ENCODE measurements around the gene BRF1. TPM values are rescaled to one million over a fixed set of nuclear protein-coding genes. Genes with fewer than 3 reads are reported as not detected.

The BRF1 gene
- total RNA-seq, 1 experiment from 2014 or later, result 50.2 TPM

DNA sequence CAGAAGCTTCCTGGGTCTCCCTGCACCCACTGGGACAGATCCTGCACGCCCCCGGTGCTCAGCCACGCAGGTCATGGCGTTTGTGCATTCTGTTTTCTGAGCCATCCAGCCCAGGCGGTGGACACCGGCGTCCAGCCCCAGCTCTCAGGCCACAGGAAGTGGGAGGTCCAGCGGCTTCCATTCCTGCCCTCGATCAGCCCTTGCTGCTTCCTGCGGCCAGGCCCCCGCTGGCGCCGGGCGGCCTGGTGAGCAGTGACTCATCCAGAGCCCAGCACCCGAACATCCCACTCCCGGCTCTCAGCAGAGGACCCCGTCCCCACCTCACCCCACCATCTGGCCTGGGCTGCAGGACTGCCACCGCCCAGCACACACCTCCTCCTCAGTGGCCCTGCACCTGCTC, 101.7 kb downstream of the BRF1 start:
- DNase-seq (ENCODE audit: low spot score), result no peak

DNA sequence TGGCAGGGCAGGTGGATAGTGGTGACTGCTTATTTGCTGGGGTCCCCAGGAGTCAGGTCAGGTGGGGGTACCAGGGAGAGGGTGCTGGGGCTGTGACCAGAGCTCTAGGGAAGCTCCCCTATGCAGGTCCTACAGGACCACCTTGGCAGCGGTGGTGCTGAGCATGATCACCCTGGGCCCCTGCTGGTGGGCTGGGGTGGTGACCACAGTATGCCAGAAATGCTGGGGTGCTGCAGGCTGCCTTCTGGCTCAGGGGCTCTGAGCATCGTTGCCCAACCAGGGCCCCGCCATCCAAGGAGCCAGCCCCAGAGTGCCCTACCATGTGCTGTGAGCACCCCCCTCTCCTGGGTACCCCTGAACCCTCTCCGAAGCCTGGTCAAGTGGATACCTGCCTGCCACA, 102.2 kb downstream of the BRF1 start:
- no peak for DNase-seq (ENCODE audit: low spot score)

DNA sequence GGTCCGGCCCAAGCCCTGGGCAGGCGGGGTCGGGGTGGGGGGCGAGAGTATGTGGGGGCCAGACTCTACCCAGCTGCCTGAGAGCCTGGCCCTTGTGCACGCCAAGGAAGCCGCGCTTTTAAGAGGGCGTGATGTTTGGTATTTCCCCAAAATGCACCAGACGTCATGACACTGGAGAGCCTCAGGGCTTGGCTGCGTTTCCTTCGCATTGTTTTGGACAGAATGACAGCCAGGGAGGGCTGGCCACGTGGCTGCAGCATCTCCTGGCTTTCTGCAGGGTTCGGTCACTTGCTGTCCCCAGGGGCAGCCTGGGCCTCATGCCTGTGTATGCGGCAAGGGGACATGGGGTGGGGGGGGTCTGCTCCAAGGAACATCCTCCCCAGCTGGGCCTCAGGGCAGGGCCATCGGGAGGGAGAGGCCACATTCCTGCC, 103.6 kb downstream of the BRF1 start:
- DNase-seq (ENCODE audit: low spot score), result no peak

DNA sequence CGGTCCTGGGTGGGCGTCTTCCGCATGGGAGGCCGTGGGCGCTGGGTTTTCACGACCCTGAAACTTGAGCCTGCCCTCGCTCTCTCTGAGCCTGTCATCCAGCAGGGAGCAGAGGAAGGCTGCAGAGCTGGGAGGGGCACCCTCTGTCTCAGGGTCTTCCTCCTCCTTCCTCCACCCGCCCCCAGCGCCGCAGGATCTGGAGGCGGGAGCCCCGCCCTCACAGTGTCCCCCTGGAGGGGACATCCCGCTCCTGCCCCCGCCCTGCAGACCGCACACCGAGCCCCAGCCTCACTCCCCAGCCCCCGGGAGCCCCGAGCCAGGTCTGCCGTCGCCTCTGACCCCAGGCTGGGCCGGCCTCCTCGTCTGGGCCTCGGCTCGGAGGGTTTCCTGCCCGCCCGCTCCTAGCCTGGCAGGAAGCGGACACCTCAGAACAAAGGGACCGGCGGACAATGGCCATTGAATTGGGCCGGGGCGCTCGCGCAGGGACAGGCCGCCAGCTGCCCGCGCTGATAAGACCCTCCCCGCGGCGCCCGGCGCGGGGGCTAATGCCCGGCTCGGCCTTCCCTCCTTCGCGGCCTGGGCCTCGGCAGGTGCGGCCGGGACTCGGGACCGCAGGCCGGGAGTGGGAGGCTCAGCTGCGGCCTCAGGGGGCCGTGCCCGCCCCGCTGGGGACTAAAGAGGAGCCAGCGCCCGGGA, 104.4 kb downstream of the BRF1 start:
- no peak for DNase-seq (ENCODE audit: low spot score)

DNA sequence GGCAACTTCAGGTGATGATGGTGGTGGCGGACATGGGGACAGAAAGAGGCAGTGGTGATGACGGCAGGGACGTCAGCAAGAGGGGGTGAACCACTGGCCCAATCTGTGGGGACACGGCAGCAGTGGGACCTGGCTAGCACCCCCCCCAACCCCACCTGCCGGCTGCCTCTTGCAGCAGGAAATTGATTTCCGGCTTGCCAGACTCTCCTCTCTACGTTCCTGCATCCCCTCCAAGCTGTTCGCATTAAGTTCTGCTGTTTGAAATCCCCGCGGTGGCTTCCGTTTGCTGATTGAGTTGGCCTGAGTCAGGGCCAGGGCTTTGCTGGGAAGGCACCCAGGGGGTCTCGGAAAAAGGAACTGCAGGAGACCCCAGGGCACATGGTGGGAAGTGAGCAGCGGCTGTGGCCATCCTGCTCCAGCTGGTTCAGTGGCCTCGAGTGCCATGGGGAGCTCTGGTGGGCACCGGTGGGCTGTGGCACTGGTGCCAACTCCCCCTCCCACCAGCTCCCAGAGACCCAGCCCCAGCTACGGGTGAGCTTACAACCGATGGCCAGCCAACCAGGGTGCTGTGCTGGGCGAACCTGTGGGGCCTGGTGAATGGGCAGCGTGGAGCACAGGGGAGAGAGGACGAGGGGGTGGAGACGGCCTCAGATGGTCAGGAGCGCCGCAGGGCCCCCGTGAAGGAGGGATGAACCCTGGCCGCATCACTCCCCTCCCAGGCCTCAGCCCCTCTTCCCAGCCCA, 105.1 kb downstream of the BRF1 start:
- DNase-seq (ENCODE audit: low spot score), result no peak

DNA sequence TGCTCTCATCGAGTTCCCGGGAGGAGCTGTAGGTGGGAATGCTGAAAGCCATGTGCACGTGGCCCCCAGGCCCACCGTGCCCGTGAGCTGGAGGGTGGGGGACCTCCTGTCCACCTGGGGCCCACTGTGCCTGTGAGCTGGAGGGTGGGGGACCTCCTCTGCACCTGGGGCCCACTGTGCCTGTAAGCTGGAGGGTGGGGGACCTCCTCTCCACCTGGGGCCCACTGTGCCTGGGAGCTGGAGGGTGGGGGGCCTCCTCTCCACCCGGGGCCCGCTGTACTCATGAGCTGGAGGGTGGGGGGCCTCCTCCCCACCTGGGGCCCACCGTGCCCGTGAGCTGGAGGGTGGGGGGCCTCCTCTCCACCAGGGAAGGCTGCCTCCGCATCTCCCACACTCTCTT, 105.8 kb downstream of the BRF1 start:
- DNase-seq (ENCODE audit: low spot score), result no peak

DNA sequence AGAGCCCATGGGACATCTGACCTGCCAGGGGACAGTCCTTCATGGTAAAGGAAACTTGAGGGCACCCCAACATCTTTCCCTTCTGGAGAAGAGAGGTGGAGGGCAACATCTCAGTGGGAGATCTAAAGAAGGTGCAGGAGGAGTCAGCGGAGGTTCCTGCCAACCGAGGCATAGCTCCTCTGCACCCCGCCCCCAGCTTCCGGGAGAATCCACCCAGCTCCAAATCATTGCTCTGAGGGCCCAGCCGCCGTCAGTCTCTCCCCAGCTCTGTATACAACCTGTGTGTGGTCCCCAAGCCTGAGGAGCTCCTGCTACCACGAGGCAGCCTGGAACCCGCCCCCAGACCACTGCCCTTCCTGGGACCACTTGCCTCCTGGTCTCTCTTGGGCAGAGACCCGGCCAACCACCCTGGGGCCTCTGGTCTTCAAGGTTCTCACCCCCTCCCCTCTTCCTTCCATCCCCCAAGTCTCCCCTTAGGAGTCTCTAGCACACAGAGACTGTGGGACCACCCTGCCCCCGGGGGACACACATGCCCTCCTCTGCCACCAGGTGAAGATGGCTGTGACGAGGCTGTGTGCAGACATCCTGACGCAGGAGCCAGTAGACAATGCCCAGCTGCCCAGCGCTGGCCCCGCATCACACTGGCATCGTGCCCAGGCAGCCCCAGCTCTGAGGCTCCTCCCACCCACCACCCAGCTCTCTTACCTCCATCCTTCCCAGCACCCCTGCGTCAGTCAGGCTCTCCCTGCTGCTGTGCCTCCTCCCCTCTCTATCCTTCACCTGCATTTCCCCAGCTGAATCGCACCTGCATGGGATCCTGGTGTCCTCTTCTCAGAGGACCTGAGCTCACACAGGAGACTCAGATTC, 106.7 kb downstream of the BRF1 start:
- DNase-seq (ENCODE audit: low spot score), result peak; percentile 54

DNA sequence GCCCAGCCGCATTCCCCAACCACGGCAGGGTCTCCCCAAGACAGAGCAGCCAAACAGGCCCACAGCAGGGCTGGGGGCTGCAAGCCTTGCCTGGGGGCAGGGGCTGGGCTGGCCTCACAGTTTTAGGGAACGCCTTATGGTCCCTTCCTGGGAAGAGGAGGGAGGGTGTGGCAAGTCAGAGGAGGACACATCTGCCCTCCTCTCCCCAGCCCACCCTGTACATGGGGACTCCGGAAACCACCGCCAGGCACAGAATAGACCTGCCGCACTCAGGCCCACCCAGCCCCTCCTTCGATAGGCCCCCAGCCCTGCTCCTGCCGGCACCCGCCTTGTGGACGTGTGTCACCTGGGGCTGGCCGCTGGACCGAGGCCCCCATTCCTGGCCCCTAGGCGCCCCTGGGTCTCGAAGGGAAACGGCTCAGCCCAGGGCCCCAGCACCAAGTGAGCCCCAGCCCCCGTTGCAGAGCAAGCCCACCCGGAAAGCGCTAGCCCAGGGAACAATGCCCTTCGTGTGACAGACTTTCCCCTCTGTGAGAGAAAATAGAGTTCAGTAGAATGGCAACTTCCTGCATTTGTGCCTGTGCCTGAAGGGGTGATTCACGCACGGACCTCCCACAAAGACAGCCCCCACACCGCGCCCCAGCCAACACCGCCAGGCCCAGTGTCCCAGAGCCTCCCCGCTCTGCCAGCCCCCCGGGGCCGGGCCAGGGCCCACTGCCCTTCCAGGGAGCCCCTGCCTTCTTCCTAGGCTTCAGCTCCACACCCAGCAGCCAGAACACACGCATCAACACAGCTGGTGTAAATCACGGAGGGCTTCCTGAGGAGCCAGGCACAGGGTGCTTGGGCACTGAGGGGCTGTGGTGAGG, 107.7 kb downstream of the BRF1 start:
- DNase-seq (ENCODE audit: low spot score), result no peak

DNA sequence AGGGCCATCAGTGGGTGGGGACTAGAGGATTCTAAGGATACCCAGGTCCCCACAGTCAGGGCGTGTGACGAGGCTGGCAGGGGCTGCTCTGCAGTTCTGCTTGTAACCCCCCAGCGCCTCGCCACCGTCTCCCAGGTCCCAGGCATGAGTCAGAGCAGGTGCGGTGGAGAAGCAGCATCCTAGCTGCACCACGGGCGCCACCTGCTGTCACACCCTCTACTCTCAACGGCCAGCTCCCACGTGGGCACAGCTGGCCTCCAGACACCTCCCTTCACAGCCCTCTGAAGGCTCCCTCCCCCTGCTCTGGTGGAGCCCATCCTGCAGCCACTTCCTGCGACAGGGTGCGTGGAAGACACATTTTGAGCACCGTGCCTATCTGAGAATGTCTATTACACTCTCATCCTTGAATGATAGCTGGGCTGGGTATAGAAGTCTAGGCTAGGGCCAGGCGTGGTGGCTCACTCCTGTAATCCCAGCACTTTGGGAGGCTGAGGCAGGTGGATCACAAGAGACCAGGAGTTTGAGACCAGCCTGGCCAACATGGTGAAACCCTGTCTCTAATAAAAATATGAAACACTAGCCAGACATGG, 112.8 kb downstream of the BRF1 start:
- DNase-seq (ENCODE audit: low spot score), result no peak

DNA sequence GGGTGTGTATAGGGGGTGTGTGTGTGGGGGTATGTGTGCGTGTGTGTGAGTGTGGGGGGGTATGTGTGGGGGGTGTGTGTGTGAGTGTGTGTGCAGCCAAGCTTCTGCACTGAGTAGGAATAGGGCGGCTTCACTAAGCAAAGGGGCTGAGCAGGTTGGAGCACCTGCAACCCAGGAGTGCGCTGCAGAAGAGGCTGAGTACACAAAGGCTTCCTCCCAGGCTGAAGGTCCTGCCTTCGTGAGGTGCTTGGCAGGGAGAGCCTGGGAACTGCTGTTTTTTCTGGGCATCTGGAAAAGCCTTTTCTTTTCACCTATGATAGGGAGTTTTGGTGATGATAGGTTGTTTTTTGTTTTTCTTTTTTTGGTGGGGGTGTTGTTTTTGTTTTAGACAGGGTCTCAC, 113.7 kb downstream of the BRF1 start:
- DNase-seq (ENCODE audit: low spot score), result no peak

DNA sequence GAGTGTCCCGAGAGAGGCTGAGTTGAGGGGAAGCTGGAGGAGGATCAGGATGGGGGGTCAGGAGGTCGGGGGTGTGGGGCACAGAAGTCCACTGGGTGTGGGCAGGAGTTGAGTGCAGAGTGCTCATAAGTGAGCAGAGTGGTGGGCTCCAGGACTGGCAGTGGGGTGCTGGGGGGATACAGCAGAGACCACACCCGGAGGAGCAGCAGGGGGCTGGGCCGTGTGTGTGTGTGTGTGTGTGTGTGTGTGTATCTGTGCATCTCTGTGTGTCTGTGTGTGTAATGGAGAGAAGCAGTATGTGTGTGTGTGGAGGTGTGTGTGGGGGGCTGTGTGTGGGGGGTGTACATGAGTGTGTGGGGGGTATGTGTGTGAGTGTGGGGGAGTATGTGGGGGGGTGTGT, 114.8 kb downstream of the BRF1 start:
- no peak for DNase-seq (ENCODE audit: low spot score)

DNA sequence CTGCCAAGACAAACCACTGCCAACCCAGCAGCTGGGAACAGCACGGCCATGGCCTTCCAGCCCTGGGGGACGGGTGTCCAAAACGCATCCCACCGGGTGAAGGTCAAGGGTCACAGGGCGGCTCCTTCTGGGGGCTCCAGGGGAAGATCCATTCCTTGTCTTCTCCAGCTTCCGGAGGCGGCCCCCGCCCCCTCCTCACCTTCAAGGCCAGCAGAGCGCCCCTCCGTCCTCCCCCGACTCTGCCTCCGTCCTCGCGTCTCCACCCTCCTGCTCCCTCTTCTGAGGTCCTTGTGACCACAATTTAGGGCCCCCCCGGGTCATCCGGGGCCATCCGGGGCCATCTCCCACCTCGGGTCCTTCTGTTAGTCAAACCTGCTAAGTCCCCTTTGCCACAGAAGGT, 115.8 kb downstream of the BRF1 start:
- no peak for DNase-seq (ENCODE audit: low spot score)

DNA sequence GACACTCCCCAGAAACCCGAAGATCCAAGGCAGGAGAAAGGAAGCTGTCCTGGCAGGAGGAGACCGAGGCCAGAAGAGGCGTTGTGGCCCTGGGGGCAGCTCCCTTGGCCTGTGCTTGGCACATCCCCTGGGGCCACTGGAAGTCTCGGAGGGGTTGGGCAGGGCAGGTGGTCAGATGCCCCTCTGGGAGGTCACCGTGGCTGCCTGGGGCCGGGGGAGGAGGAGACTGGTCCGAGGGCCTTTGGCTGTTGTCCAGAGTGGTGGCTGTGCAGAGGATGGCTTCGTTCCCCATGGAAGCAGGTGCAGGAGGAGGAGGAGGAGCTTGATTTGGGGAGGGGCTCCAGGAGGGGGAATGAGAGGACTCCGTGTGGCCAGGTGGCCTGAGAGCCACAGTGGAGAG, 116.3 kb downstream of the BRF1 start:
- no peak for DNase-seq (ENCODE audit: low spot score)

DNA sequence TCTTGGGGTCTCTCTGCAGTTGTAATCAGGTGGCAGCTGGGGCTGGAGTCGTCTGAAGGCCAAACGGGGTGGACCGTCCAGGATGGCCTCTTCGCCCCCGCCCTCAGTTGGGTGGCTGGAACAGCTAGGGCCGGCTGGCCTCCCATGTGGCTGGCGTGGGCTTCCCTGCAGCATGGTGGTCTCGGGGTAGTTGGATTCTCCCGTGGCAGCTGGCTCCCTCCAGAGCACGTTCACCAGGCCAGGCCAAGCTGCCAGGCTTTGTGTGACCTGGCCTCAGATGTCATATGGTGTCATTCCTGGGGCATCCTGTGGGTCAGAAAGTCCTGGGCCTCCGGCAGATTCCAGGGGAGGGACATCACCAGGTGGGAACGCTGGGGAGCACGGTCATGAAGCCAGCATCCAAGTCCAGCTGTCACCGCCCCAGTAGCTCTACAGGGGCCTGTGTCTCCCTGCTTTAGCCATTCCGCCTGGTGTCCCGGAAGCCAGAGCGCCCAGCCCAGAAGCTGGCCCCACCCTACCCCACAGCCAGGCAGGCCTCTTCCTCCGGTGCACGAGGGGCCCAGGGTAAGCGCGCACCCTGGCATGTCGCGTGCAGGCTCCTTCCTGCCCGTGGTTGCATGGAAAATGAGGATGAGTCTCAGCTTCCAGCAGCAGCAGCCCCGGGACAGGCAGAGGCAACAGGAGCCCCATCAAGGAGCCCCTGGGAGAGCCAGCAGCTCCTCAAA, 118.3 kb downstream of the BRF1 start:
- no peak for DNase-seq (ENCODE audit: low spot score)

DNA sequence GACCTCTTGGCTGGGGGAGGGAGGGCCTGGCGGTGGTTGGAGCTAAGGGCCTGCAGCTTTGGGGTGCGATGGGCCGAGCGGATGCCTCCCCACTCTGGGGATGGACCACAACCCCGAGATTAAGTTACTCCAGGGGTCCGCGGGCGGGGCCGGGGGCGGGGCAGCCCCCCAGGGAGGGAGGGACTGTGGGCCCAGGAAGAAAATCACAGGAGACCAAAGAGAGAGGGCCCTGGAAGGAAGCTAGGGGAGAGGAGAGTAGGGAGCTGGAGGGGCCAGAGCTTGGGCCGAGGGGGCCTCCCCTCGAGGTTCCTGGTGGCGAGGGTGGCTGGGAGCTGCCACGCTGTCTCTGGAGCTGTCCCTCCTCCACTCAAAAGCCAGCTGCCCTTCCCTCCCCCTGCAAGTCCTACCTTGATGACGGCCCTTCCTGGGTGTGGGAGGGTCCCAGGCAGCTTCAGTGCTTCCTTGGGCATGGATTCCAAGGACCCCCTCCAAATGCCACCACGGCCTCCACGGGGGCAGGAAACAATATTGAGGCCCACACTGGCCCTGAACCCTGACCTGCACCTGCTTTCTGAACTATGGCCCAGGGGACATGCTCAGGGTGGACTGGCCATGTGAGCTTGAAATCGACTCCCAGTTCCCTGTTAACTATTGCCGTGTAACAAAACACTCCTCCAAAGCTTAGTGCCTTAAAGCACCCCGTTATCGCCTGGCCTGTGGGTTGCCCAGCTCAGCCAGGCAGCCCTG, 119.1 kb downstream of the BRF1 start:
- no peak for DNase-seq (ENCODE audit: low spot score)

DNA sequence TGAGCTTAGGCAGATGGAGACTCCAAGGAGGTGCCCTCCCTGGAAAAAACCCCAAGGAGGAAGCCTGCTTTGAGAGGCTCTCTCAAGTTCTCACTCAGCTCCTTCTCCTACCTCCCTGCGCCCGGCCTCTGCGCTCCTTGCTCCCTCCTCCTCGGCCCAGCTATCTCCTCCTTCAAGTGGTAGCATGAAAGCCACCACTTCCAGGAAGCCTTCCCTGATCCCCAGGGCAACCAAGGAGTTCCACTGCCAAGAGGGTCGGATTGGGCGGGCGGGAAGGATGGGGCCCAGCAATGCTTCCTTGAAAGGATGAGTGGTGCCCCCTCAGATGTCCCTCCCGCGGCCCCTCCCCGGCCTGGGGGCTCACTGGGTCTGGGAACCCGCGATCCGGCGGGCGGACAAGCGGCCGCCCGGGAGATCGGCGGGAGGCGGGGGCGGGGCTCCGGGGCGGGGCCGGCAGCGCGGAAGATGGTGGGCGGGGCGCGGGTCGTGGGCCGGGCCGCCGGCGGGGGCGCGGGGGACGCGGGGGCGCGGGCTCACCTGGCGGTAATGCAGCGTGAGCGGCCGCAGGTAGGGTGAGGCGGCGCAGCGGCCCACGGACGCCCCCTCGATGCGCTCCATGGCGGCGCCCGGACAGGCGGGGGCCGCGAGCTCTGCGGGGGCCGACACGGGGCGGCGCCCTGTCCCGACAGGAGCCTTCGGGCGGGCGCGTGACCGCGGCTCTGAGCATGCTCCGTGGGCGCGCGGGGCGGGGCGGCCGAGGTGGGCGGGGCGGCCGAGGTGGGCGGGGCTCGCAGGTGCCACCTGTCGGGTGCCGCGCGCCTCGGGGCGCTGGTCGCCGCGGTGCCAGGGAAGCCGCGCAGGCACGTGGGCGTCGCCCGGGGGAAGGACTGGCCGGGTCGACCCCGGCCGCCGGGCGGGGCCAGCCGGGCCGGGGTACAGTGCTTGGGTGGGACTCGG, 119.9 kb downstream of the BRF1 start, which contains the start of gene NUDT14:
Gene NUDT14 (minus strand): TSS at position 721 of the 957 bp plus-strand sequence. CDS start 103 bp downstream, at position 618.
- peak; percentile 58 for DNase-seq (ENCODE audit: low spot score)

DNA sequence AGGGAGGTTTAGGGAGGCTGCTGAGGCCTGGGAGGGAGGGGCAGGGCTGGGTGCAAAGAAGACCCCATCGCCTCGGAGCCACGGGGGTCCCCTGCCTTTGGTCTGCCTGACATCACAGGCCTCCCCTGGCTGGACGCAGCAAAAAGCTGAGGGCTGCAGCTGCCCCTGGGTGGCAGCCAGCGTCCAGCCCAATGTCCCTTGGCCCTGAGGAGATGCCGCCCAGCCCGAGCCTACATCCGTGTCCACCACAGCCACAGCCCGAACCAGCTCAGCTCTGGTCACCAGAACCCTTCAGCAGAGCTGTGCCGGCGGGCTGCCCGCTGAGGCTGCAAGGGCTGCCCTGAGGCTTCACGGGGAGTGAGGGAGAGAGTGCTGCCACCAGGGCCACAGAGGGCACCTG, 121.6 kb downstream of the BRF1 start:
- no peak for DNase-seq (ENCODE audit: low spot score)

DNA sequence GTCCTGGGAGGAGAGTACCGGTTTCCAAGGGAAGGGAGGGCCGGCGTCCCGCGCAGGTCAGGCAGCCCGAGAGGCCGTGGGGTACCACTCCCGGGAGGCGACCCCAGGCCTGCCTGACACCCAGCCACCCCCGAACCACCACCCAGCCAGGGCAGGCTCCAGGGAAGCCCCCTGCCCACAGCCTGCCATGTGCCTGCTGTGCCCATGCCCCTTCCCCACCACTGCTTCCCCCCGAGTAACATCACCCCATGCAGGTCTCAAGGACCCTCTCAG, 122.0 kb downstream of the BRF1 start:
- no peak for DNase-seq (ENCODE audit: low spot score)
